ENCODE data around the gene DSG1.

DSG1 gene

GRCh38 chr18:31294199-31294747 is 23.7 kb upstream of the DSG1 start:
- Histone ChIP-seq H3K9ac (ENCODE audit: low read depth, low read length, poor library complexity) (no peak overlapping the region), H3K9me3 (replicated peaks in 1 of 2; ENCODE audit: control insufficient read depth in 2 of 2, insufficient read depth in 1 of 2, low read depth in 1 of 2, low read length in 2 of 2) (no peaks in the 10 kb centered on the region), H3K4ac (ENCODE audit: low read length) (no peak overlapping the region), H4K91ac (ENCODE audit: low read depth, low read length, poor library complexity) (no peak overlapping the region), H3K79me1 (ENCODE audit: low read depth, low read length) (no peaks in the 10 kb centered on the region), H2BK12ac (ENCODE audit: low read length) (no peak overlapping the region), H3K27me3 (ENCODE audit: control insufficient read depth in 3 of 3, insufficient read depth in 3 of 3, low read depth in 1 of 3, low read length in 3 of 3) (no peaks in the 10 kb centered on the region), H3K4me3 (ENCODE audit: low read length in 2 of 2) (no peak overlapping the region), H2AK5ac (ENCODE audit: low read depth, low read length) (no peak overlapping the region), H2AFZ (ENCODE audit: low read length) (no peak overlapping the region), H3K4me2 (ENCODE audit: insufficient read depth, low read length, poor library complexity, severe bottlenecking) (no peak overlapping the region), H3K36me3 (replicated peaks in 1 of 2; ENCODE audit: control insufficient read depth in 2 of 2, insufficient read depth in 2 of 2, low read length in 2 of 2) (no peaks in the 10 kb centered on the region), H3K27ac (replicated peaks; ENCODE audit: low read length) (no peak overlapping the region), H3K14ac (ENCODE audit: low read length) (no peak overlapping the region), H4K8ac (ENCODE audit: low read depth, low read length) (no peak overlapping the region), H2BK15ac (ENCODE audit: low read length) (no peak overlapping the region), H3K23ac (ENCODE audit: low read depth, low read length, poor library complexity) (no peak overlapping the region), H2BK120ac (ENCODE audit: low read depth, low read length) (no peak overlapping the region), H2BK5ac (ENCODE audit: low read length) (no peak overlapping the region), H3K4me1 (ENCODE audit: control insufficient read depth in 2 of 2, insufficient read depth in 1 of 2, low read depth in 1 of 2, low read length in 2 of 2) (no peaks in the 10 kb centered on the region), H3K18ac (ENCODE audit: low read length) (no peak overlapping the region)
- DNase-seq (ENCODE audit: low spot score): no peak
- WGBS, 2 donors (ENCODE audit: extremely low coverage in 2 of 2, insufficient read length in 2 of 2, insufficient replicate concordance in 1 of 2): no CpG with 5 or more reads among the region's 5 CpGs

GRCh38 chr18:31297248-31297647 is 20.7 kb upstream of the DSG1 start:
- H2AFZ ChIP-seq (ENCODE audit: low read length): no peak overlapping the region
- H3K9ac ChIP-seq (ENCODE audit: low read depth, low read length, poor library complexity): no peak overlapping the region
- H3K27me3 ChIP-seq (ENCODE audit: control insufficient read depth in 3 of 3, insufficient read depth in 3 of 3, low read depth in 1 of 3, low read length in 3 of 3): no peaks in the 10 kb centered on the region
- H3K27ac ChIP-seq (replicated peaks; ENCODE audit: low read length): no peak overlapping the region
- no peak overlapping the region for H4K8ac ChIP-seq (ENCODE audit: low read depth, low read length)
- no peak overlapping the region for H4K91ac ChIP-seq (ENCODE audit: low read depth, low read length, poor library complexity)
- H3K23ac ChIP-seq (ENCODE audit: low read depth, low read length, poor library complexity): no peak overlapping the region
- no peak overlapping the region for H2BK120ac ChIP-seq (ENCODE audit: low read depth, low read length)
- H2BK5ac ChIP-seq (ENCODE audit: low read length): no peak overlapping the region
- H2BK15ac ChIP-seq (ENCODE audit: low read length): no peak overlapping the region
- no peak overlapping the region for H3K4ac ChIP-seq (ENCODE audit: low read length)
- no peaks in the 10 kb centered on the region for H3K79me1 ChIP-seq (ENCODE audit: low read depth, low read length)
- H3K18ac ChIP-seq (ENCODE audit: low read length): no peak overlapping the region
- peaks cover 3 to 7% of the 10 kb centered on the region in 2 donors for H3K4me1 ChIP-seq (ENCODE audit: control insufficient read depth in 2 of 2, insufficient read depth in 1 of 2, low read depth in 1 of 2, low read length in 2 of 2)
- no peaks in the 10 kb centered on the region for H3K36me3 ChIP-seq (replicated peaks in 1 of 2; ENCODE audit: control insufficient read depth in 2 of 2, insufficient read depth in 2 of 2, low read length in 2 of 2)
- no peak for DNase-seq (ENCODE audit: low spot score)
- H3K4me2 ChIP-seq (ENCODE audit: insufficient read depth, low read length, poor library complexity, severe bottlenecking): no peak overlapping the region
- WGBS, 2 donors (ENCODE audit: extremely low coverage in 2 of 2, insufficient read length in 2 of 2, insufficient replicate concordance in 1 of 2): no CpG with 5 or more reads among the region's 2 CpGs
- no peak overlapping the region for H3K14ac ChIP-seq (ENCODE audit: low read length)
- no peaks in the 10 kb centered on the region for H3K9me3 ChIP-seq (replicated peaks in 1 of 2; ENCODE audit: control insufficient read depth in 2 of 2, insufficient read depth in 1 of 2, low read depth in 1 of 2, low read length in 2 of 2)
- H2BK12ac ChIP-seq (ENCODE audit: low read length): no peak overlapping the region
- no peak overlapping the region for H3K4me3 ChIP-seq (ENCODE audit: low read length in 2 of 2)
- H2AK5ac ChIP-seq (ENCODE audit: low read depth, low read length): no peak overlapping the region

- H3K4me3 ChIP-seq (ENCODE audit: low read length in 2 of 2): no peak overlapping the region
- no peak overlapping the region for H2BK120ac ChIP-seq (ENCODE audit: low read depth, low read length)
- no peak overlapping the region for H2AK5ac ChIP-seq (ENCODE audit: low read depth, low read length)
- H3K9ac ChIP-seq (ENCODE audit: low read depth, low read length, poor library complexity): no peak overlapping the region
- no peak overlapping the region for H2BK15ac ChIP-seq (ENCODE audit: low read length)
- peak overlapping the region; percentile 65 for H3K27ac ChIP-seq (replicated peaks; ENCODE audit: low read length)
- H3K23ac ChIP-seq (ENCODE audit: low read depth, low read length, poor library complexity): no peak overlapping the region
- peaks cover 3 to 7% of the 10 kb centered on the region in 2 donors for H3K4me1 ChIP-seq (ENCODE audit: control insufficient read depth in 2 of 2, insufficient read depth in 1 of 2, low read depth in 1 of 2, low read length in 2 of 2)
- no peaks in the 10 kb centered on the region for H3K36me3 ChIP-seq (replicated peaks in 1 of 2; ENCODE audit: control insufficient read depth in 2 of 2, insufficient read depth in 2 of 2, low read length in 2 of 2)
- DNase-seq (ENCODE audit: low spot score): peak; percentile 30
- no peaks in the 10 kb centered on the region for H3K27me3 ChIP-seq (ENCODE audit: control insufficient read depth in 3 of 3, insufficient read depth in 3 of 3, low read depth in 1 of 3, low read length in 3 of 3)
- no peak overlapping the region for H3K14ac ChIP-seq (ENCODE audit: low read length)
- H4K8ac ChIP-seq (ENCODE audit: low read depth, low read length): no peak overlapping the region
- H3K9me3 ChIP-seq (replicated peaks in 1 of 2; ENCODE audit: control insufficient read depth in 2 of 2, insufficient read depth in 1 of 2, low read depth in 1 of 2, low read length in 2 of 2): no peaks in the 10 kb centered on the region
- no peak overlapping the region for H2BK5ac ChIP-seq (ENCODE audit: low read length)
- H3K4me2 ChIP-seq (ENCODE audit: insufficient read depth, low read length, poor library complexity, severe bottlenecking): no peak overlapping the region
- H2AFZ ChIP-seq (ENCODE audit: low read length): no peak overlapping the region
- no peak overlapping the region for H3K4ac ChIP-seq (ENCODE audit: low read length)
- no peaks in the 10 kb centered on the region for H3K79me1 ChIP-seq (ENCODE audit: low read depth, low read length)
- WGBS, 2 donors (ENCODE audit: extremely low coverage in 2 of 2, insufficient read length in 2 of 2, insufficient replicate concordance in 1 of 2): no CpG with 5 or more reads among the region's 3 CpGs
- peak overlapping the region; percentile 21 for H3K18ac ChIP-seq (ENCODE audit: low read length)
- H4K91ac ChIP-seq (ENCODE audit: low read depth, low read length, poor library complexity): no peak overlapping the region
- H2BK12ac ChIP-seq (ENCODE audit: low read length): no peak overlapping the region
Observed at GRCh38 chr18:31301201-31301655, 16.7 kb upstream of the DSG1 start.

- no peak overlapping the region for H4K8ac ChIP-seq (ENCODE audit: low read depth, low read length)
- no peak overlapping the region for H3K27ac ChIP-seq (replicated peaks; ENCODE audit: low read length)
- no peaks in the 10 kb centered on the region for H3K79me1 ChIP-seq (ENCODE audit: low read depth, low read length)
- no peaks in the 10 kb centered on the region for H3K27me3 ChIP-seq (ENCODE audit: control insufficient read depth in 3 of 3, insufficient read depth in 3 of 3, low read depth in 1 of 3, low read length in 3 of 3)
- no peak for DNase-seq (ENCODE audit: low spot score)
- no peak overlapping the region for H2AFZ ChIP-seq (ENCODE audit: low read length)
- no peak overlapping the region for H3K4ac ChIP-seq (ENCODE audit: low read length)
- H3K18ac ChIP-seq (ENCODE audit: low read length): no peak overlapping the region
- H2BK120ac ChIP-seq (ENCODE audit: low read depth, low read length): no peak overlapping the region
- H3K4me3 ChIP-seq (ENCODE audit: low read length in 2 of 2): no peak overlapping the region
- H3K23ac ChIP-seq (ENCODE audit: low read depth, low read length, poor library complexity): no peak overlapping the region
- no peak overlapping the region for H3K14ac ChIP-seq (ENCODE audit: low read length)
- H4K91ac ChIP-seq (ENCODE audit: low read depth, low read length, poor library complexity): no peak overlapping the region
- peaks cover 3 to 7% of the 10 kb centered on the region in 2 donors for H3K4me1 ChIP-seq (ENCODE audit: control insufficient read depth in 2 of 2, insufficient read depth in 1 of 2, low read depth in 1 of 2, low read length in 2 of 2)
- no peak overlapping the region for H2BK15ac ChIP-seq (ENCODE audit: low read length)
- no peak overlapping the region for H2AK5ac ChIP-seq (ENCODE audit: low read depth, low read length)
- H2BK5ac ChIP-seq (ENCODE audit: low read length): no peak overlapping the region
- H3K9ac ChIP-seq (ENCODE audit: low read depth, low read length, poor library complexity): no peak overlapping the region
- no peak overlapping the region for H3K4me2 ChIP-seq (ENCODE audit: insufficient read depth, low read length, poor library complexity, severe bottlenecking)
- H2BK12ac ChIP-seq (ENCODE audit: low read length): no peak overlapping the region
- no peaks in the 10 kb centered on the region for H3K36me3 ChIP-seq (replicated peaks in 1 of 2; ENCODE audit: control insufficient read depth in 2 of 2, insufficient read depth in 2 of 2, low read length in 2 of 2)
- no peaks in the 10 kb centered on the region for H3K9me3 ChIP-seq (replicated peaks in 1 of 2; ENCODE audit: control insufficient read depth in 2 of 2, insufficient read depth in 1 of 2, low read depth in 1 of 2, low read length in 2 of 2)
Observed at GRCh38 chr18:31302991-31303390, 15.0 kb upstream of the DSG1 start.
